ENCODE data around the gene INPP4A. TPM values are rescaled to one million over a fixed set of nuclear protein-coding genes. Genes with fewer than 3 reads are reported as not detected.
A peak's percentile ranks its signal among the peaks of the same experiment; 100 is the strongest.

The INPP4A gene
- total and polyA plus RNA-seq, 10 of the 15 experiments (the other 5 are each of a cell fraction or from before 2014, with no cell fraction given) = 4.7 to 62.3 (median 36.9) TPM

GRCh38 chr2:98470851-98471255, 26.2 kb downstream of the INPP4A start (continued):
- TF ChIP-seq FOXK2 (IDR thresholded peaks at IDR 0.05) (peak; percentile 73), ZBTB4 (CRISPR knock-in tag; IDR thresholded peaks at IDR 0.05) (no peak), CEBPZ (IDR thresholded peaks at IDR 0.05; ENCODE audit: low read depth, low read length) (no peak), REST (IDR thresholded peaks at IDR 0.05; ENCODE audit: low read depth, low read length) (no peak), RAD21 (IDR thresholded peaks at IDR 0.05; ENCODE audit: insufficient read depth, low read depth, low read length) (peak; percentile 25; the same call in 1 of the 2 replicates), HDAC2 (IDR thresholded peaks at IDR 0.05) (no peak), MEF2B (IDR thresholded peaks at IDR 0.05; ENCODE audit: partially characterized antibody, poor library complexity, severe bottlenecking) (peak; percentile 65)

Measured in GM12878 (cell line).